Renal cortex interstitium (tissue), 11 donors: Measurements from ENCODE around the gene ORMDL2. TPM values are rescaled to one million over a fixed set of nuclear protein-coding genes. Genes with fewer than 3 reads are reported as not detected.
"Not testable (repeated sequence)": the region's sequence is repeated elsewhere in the genome, so short reads cannot be mapped to it uniquely, and the experiment has no call there.

Experiments
- DNase-seq, 11 donors: peaks; one replicate each; pipeline ENCODE4 v3.0.0-alpha.2; 2013; ENCODE audit warnings: low read depth in 9 of 11, low spot score in 4 of 11; ENCODE audit errors: extremely low read depth in 1 of 11
- polyA plus RNA-seq, 3 donors: library from polyadenylated mRNA; unstranded; fragments of 120-200 nt; gene quantifications; one replicate each; pipeline ENCODE4 v1.2.1, GENCODE V29; 2013; ENCODE audit not compliant: insufficient read length in 3 of 3

ORMDL2 gene
- polyA plus RNA-seq, 3 donors = 33.7 to 34.7 (median 34.0) TPM

DNA sequence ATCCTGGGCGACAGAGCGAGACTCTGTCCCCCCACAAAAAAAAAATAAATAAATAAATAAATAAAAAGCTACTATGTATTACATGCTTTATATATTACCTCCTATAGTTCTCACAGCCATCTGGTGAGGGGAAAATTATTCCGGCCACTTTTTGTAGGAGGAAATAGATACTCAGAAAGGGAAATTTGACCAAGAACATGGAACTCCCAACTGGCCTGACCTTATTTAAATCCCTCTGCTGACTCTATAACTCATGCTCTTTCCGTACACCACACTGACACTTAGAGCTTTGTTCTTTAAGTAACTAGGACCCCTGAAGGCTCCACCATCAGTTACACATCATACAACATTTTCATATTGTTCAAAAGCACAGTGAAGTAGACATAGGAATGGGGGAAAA, 27.1 kb downstream of the ORMDL2 start:
- DNase-seq = no peak

DNA sequence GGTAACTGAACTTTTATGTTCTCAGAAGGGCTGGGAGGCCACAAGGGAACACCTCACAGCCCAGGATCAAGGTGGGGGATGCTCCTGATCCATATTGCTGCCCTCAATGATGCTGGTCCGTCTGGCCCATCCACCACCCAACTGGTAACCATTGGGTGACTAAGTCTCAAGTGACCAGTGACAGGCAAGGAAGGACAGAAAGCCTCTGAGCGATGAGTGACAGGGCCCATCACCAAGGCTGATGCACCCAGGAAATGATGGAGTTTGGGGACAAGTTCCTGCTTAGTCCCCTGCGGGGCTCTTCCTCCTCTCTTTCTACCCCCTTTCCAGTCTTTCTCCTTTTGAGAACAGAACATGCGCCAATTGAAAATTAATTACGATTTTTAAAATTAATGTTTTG, 27.5 kb downstream of the ORMDL2 start:
- no peak for DNase-seq

DNA sequence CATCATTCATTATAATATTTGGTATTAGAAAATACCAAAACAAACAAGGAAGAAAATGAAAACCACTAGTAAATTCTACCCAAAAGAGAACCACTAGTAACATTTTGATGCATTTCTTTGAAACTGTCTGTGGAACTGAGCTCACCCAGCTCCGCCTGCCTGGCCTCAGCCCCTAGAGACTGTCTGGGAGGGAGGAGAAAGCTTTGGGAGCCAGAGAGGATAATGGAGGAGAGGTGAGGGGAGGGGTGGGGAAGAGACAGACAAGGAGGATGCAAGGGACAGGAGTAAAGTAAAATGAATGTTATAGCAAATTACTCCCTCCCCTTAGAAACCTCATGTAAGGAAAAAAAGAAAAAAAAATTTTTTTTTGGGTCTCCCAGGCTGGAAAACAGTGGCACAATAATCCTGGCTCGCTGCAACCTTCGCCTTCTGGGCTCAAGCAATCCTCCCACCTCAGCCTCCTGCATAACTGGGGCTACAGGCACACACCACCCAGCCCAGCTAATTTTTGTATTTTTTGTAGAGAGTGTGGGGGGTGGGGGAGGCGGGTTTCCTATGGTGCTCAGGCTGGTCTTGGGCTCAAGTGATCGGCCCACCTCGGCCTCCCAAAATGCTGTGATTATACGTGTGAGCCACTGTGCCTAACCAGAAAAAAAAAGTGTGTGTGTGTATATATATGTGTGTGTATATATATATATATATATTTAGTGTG, 28.1 kb downstream of the ORMDL2 start:
- no peak for DNase-seq

DNA sequence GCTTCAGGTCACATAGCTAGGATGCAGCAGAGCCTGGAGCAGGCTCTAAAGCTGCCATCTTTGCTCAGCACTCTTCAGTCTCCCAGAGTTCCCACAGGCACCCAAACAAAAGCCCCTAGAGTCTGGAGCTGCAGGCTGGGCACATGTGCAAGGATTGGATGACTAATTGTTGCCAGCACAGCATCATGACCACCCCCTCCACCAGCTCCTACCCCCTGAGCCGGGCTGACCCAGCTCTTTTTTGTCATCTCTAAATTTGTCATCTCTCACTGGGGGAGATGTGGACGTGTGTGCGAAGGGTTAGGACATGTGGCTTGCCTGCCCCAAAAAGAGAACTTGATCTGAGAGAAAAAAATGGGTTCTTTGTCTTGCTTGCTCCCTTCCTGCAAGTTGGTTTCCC, 29.2 kb downstream of the ORMDL2 start:
- no peak for DNase-seq

DNA sequence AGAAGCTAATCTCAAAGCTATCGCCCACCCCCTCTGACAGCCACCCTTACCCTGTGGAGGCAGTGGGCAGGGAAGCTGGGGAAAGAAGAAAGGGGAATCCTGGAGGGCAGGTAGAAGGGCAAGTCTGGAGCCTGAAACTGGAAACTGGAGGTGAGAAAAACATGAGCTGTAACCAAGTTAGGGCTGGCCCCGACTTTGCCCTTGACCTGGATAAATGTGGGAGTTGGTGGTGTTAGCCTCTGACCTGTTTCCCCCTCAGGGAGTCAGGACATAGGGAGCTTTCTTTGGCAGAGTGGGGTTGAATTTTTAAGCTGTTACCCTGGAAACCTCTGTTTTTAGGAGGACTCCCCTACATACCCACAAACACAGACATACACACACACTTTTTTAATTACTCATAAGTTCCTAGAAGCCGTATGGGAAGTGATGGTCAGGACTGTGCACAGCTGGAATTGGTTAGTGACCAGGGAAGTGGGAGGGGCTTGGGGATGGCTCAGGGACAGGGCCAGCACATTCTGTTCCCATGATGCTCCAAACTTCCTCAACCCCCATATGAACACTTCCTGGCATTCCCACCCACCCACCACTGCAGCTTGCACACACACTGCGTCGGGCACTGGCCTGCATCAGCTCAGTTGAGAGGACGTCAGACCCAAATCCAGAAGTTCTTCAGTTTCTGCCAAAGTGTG, 29.9 kb downstream of the ORMDL2 start:
- DNase-seq = peak; percentile 44 to 90 (median 75)

DNA sequence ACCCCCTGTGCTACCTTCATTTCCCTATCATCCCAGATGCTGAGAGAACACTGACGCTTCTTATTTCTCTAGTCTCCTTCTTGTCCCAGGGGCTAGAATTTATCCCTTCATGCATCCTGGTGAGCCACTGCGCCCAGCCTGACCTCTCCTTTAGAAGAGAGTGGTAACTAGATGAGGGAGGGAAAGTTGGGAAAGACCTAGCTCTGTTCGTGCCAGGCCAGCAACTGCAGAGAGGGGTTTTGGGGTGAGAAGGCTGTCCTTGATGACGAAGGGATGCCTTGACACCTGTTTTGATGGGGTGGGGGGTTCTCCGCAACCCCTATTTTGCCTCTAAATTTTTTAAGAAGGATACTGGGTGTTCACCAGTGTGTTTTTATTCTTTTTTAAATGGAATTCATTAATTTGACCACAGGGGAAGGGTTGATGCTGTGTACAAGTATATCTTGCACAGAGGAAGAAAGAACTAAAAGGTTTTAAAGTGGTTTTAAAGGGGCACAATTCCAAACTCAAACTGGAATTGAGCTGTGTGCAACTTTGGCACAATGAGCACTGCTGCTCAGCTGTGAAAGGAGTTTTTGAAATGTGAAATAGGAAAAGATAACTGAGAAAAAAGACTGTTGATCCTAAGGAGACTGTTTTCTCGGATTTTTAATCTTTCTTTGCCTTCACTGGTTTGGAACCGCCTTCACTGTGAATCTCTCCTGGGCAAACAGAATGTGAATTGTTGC, 31.9 kb downstream of the ORMDL2 start:
- no peak for DNase-seq

DNA sequence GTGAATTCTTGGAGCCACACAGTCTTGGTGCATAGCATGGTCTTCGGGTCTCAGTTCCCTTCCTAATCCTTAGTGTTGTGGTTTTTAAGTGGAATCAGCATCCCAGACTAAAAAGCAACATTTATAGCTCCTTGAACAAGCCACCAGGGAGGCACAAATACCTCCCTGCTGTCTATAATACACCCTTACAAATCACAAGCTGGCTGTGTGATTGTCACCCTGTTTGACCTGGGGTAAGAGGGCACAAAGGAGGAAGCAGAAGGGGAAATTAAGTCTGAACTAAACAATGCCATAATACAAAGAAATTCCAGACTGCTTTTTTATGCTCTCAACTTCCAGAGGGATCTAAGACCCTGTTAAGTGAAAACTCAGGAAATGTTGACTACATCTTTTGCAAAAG, 32.6 kb downstream of the ORMDL2 start:
- DNase-seq = no peak

DNA sequence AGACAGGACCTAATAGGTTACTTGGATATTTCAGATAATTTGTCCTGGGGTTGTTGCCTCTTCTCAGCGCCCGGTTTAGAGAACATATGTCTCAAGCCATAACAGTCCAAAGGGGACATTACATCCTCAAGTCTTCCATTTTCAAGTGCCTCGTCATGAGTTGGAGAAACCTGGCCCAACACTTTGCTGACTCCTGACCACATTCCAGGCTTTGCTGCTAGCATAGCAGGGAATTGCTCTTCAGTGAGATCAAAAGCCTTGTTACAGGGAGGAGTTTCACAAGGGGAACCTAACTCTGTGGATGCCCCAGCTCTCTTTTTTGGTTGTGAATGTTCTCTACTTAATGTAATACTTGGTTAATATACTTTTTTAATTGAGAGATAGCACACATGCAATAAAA, 33.1 kb downstream of the ORMDL2 start:
- DNase-seq = no peak

DNA sequence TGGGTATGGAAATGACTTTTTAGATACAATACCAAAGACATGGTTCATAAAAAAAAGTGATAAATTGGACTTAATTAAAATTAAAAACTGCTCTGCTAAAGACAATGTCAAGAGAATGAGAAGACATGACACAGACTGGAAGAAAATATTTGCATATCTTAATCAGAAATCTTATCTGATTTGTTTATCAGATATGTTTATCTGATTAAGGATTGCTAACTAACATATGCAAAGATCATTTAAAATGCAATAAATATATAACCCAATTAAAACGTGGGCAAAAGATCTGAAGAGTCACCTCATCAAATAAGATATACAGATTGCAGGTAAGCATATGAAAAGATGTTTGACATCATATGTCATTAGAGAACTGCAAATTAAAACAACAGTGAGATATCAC, 34.9 kb downstream of the ORMDL2 start:
- DNase-seq = no peak

DNA sequence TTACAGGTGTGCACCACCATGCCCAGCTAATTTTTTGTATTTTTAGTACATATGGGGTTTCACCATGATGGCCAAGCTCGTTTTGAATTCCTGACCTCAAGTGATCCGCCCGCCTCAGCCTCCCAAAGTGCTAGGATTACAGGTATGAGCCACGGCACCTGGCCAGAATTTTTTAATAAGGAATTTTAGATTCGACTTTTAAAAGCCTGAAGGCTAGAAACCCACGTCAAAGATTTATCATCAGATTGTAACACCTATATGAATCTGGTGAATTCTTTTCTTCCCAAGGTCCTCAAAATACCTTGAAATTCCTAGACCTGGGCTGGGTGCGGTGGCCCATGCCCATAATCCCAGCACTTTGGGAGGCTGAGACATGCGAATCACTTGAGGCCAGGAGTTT, 43.6 kb downstream of the ORMDL2 start:
- DNase-seq = no peak

DNA sequence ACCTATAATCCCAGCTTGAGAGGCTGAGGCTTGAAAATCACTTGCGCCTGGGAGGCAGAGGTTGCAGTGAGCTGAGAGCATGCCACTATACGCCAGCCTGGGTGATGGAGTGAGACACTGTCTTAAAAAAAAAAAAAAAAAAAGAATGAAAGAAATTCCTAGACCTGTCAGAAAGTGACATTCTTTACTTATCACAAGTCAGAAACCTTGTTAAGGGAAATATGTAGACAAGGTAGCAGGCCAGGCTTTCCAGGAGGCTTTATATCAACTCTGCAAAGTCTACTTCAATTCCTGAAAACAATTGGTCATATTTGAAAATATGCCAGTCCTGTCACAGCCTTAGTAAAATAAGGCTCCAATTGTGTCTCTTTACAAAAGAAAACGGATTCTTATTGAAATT, 44.0 kb downstream of the ORMDL2 start:
- no peak for DNase-seq

DNA sequence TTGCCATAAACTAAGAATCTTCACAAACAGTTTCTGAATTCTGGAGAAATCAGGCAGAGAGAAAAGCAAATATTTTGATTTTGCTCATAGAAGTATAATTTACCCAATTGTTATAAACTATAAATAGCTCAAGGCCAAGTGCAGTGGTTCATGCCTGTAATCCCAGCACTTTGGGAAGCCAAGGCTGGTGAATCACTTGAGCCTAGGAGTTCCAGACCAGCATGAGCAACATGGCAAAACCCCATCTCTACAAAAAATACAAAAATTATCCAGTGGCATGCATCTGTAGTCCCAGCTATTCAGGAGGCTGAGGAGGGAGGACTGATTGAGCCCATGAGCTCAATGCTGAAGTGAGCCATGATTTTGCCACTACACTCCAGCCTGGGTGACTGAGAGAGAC, 44.4 kb downstream of the ORMDL2 start:
- no peak for DNase-seq

DNA sequence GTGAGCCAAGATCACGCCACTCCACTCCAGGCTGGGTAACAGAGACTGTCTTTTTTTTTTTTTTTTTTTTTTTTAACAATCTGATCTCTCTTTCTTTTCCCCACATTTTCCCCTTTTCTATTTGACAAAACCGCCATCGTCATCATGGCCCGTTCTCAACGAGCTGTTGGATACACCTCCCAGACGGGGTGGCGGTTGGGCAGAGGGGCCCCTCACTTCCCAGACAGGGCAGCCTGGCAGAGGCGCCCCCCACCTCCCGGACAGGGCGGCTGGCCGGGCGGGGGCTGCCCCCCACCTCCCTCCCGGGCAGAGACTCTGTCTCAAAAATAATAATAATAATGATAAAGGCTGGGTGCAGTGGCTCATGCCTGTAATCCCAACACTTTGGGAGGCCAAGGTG, 45.1 kb downstream of the ORMDL2 start:
- DNase-seq = not testable (repeated sequence)

DNA sequence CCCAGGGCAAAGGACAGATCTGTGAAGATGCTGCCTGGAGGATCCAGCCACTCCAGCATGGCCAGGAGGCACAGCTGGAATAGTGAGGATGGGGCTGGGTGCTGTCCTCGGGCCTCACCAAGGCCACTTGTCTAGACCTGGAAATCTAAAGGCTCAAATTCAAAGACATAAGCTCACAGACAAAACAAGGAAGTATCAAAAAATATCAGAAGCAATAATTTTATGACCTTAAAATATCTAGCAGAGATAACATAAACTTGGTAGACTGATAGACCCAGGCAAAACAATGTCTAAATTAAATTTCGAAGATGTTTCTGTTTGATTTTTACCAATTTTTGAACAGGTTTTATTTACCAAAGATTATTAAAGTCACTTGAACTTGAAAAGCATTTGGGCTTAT, 47.5 kb downstream of the ORMDL2 start:
- no peak for DNase-seq

DNA sequence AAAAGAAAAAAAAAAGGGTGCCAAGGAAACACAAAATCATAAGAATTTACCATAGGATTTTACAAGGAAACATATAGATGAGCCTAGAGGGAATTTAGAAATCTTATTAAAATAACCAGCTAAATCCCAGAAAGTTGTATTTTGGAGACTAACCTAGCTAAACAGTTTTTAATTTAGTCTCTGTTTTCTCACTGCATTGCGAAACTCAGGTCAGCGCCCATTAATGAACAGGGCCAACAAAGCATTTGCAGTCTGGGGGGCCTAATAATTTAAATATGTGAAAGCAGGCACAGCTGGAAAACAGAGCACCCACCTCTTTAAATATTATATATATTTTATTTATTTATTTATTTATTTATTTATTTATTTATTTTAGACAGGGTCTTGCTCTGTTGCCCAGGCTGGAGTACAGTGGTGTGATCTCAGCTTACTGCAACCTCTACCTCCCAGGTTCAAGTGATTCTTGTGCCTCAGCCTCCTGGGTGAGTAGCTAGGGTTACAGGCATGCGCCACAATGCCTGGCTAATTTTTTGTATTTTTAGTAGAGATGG, 48.7 kb downstream of the ORMDL2 start:
- not testable (repeated sequence) for DNase-seq

Other genes starting within 250 kb of the ORMDL2 start
- gene OR2AP1, start 245.6 kb upstream of the ORMDL2 start, polyA plus RNA-seq = not detected
- not detected for gene OR10P1, start 181.1 kb upstream of the ORMDL2 start, polyA plus RNA-seq
- gene ITGA7, start 110.1 kb upstream of the ORMDL2 start, polyA plus RNA-seq = 10 to 100 TPM; 23.7 to 45.7 (median 44.0) TPM
- gene BLOC1S1, start 102.0 kb upstream of the ORMDL2 start, polyA plus RNA-seq = 100 to 1,000 TPM; 102 to 143 (median 110) TPM
- gene RDH5, start 97.6 kb upstream of the ORMDL2 start, polyA plus RNA-seq = 10 to 100 TPM; 22.5 to 46.1 (median 24.5) TPM
- 100 to 1,000 TPM; 647 to 692 (median 648) TPM for gene CD63, start 89.0 kb upstream of the ORMDL2 start, polyA plus RNA-seq
- gene GDF11, start 74.9 kb upstream of the ORMDL2 start, polyA plus RNA-seq = 10 to 100 TPM; 19.5 to 25.6 (median 20.6) TPM
- 100 to 1,000 TPM in 2 of 3 donors, 10 to 100 TPM in 1; 97.2 to 143 (median 119) TPM for gene SARNP, start 317 bp upstream of the ORMDL2 start, polyA plus RNA-seq
- 10 to 100 TPM; 40.3 to 46.0 (median 41.7) TPM for gene DNAJC14, start 11.5 kb downstream of the ORMDL2 start, polyA plus RNA-seq
- 1 to 10 TPM in 1 of 3 donors, under 1 TPM in 2; 0.68 to 1.4 (median 0.72) TPM for gene MMP19, start 24.9 kb downstream of the ORMDL2 start, polyA plus RNA-seq
- gene PYM1, start 109.9 kb downstream of the ORMDL2 start, polyA plus RNA-seq = 10 to 100 TPM; 32.3 to 40.0 (median 37.5) TPM
- 10 to 100 TPM; 15.5 to 22.8 (median 19.9) TPM for gene DGKA, start 113.1 kb downstream of the ORMDL2 start, polyA plus RNA-seq
- 1 to 10 TPM; 3.1 to 5.3 (median 3.4) TPM for gene PMEL, start 148.0 kb downstream of the ORMDL2 start, polyA plus RNA-seq
- 10 to 100 TPM; 59.1 to 65.3 (median 64.1) TPM for gene CDK2, start 148.8 kb downstream of the ORMDL2 start, polyA plus RNA-seq
- 100 to 1,000 TPM; 148 to 170 (median 158) TPM for gene RAB5B, start 156.0 kb downstream of the ORMDL2 start, polyA plus RNA-seq
- gene SUOX, start 179.2 kb downstream of the ORMDL2 start, polyA plus RNA-seq = 10 to 100 TPM; 43.0 to 54.2 (median 47.8) TPM
- 10 to 100 TPM; 16.5 to 21.1 (median 16.6) TPM for gene IKZF4, start 203.0 kb downstream of the ORMDL2 start, polyA plus RNA-seq
- gene RPS26, start 223.9 kb downstream of the ORMDL2 start, polyA plus RNA-seq = 100 to 1,000 TPM; 121 to 498 (median 375) TPM